Nephron progenitor cell (in vitro differentiated cells): ENCODE data around the gene ATF2.
A peak's percentile ranks its signal among the peaks of the same experiment; 100 is the strongest.

Source experiments
- DNase-seq: peaks from one replicate; pipeline ENCODE4 v3.0.0; 2021
- H3K27ac Mint-ChIP-seq: 2 replicates; pipeline ENCODE4 v1.8.0; 2021; ENCODE audit warnings: mild to moderate bottlenecking, moderate library complexity, mixed read lengths
- H3K27me3 Mint-ChIP-seq: 2 replicates; pipeline ENCODE4 v1.8.0; 2021; ENCODE audit warnings: mild to moderate bottlenecking, low read depth, mixed read lengths; ENCODE audit not compliant: poor library complexity
- H3K36me3 Mint-ChIP-seq: 2 replicates; pipeline ENCODE4 v1.8.0; 2021; ENCODE audit warnings: low read depth, mixed read lengths
- H3K4me1 Mint-ChIP-seq: 2 replicates; pipeline ENCODE4 v1.8.0; 2021; ENCODE audit warnings: mixed read lengths
- H3K4me3 Mint-ChIP-seq: 2 replicates; pipeline ENCODE4 v1.8.0; 2021; ENCODE audit warnings: mild to moderate bottlenecking, moderate library complexity, mixed read lengths
- H3K9me3 Mint-ChIP-seq: 2 replicates; pipeline ENCODE4 v1.8.0; 2021; ENCODE audit warnings: mild to moderate bottlenecking, moderate library complexity, mixed read lengths
- CTCF ChIP-seq: fragments of 200-600 bp; sonication (generic); IDR thresholded peaks from 2 replicates; pipeline ENCODE4 v1.5.0; 2021; ENCODE audit warnings: antibody characterized with exemption

The ATF2 gene

GRCh38 chr2:175180701-175181103 is 12.7 kb upstream of the ATF2 start:
- H3K27ac Mint-ChIP-seq, result peak overlapping the region; percentile 96
- peaks cover 8% of the 10 kb centered on the region for H3K9me3 Mint-ChIP-seq
- H3K36me3 Mint-ChIP-seq, result peaks cover 45% of the 10 kb centered on the region
- TF ChIP-seq CTCF, result no peak
- H3K4me3 Mint-ChIP-seq, result peak overlapping the region; percentile 94
- peaks cover 19% of the 10 kb centered on the region for H3K4me1 Mint-ChIP-seq
- peak; percentile 41 for DNase-seq
- H3K27me3 Mint-ChIP-seq, result peaks cover 7% of the 10 kb centered on the region

GRCh38 chr2:175176624-175177023 is 8.6 kb upstream of the ATF2 start:
- Mint-ChIP-seq H3K4me3 (no peak overlapping the region), H3K4me1 (peaks cover 14% of the 10 kb centered on the region), H3K27ac (no peak overlapping the region), H3K27me3 (no peaks in the 10 kb centered on the region), H3K36me3 (peaks cover 42% of the 10 kb centered on the region), H3K9me3 (peaks cover 2% of the 10 kb centered on the region)
- DNase-seq, result no peak
- TF ChIP-seq CTCF, result no peak

GRCh38 chr2:175175896-175176295 is 7.9 kb upstream of the ATF2 start:
- H3K36me3 Mint-ChIP-seq, result peaks cover 40% of the 10 kb centered on the region
- no peak overlapping the region for H3K4me3 Mint-ChIP-seq
- TF ChIP-seq CTCF, result no peak
- H3K27ac Mint-ChIP-seq, result no peak overlapping the region
- peaks cover 11% of the 10 kb centered on the region for H3K4me1 Mint-ChIP-seq
- H3K9me3 Mint-ChIP-seq, result no peaks in the 10 kb centered on the region
- no peak for DNase-seq
- no peaks in the 10 kb centered on the region for H3K27me3 Mint-ChIP-seq

- Mint-ChIP-seq H3K4me1 (peaks cover 5% of the 10 kb centered on the region), H3K9me3 (no peaks in the 10 kb centered on the region), H3K4me3 (no peak overlapping the region), H3K27me3 (no peaks in the 10 kb centered on the region), H3K36me3 (peaks cover 35% of the 10 kb centered on the region), H3K27ac (no peak overlapping the region)
- TF ChIP-seq CTCF, result no peak
- no peak for DNase-seq
Observed at GRCh38 chr2:175175320-175175719, 7.3 kb upstream of the ATF2 start.

- peaks cover 10% of the 10 kb centered on the region for H3K36me3 Mint-ChIP-seq
- no peaks in the 10 kb centered on the region for H3K9me3 Mint-ChIP-seq
- no peak overlapping the region for H3K4me3 Mint-ChIP-seq
- H3K4me1 Mint-ChIP-seq, result peaks cover 24% of the 10 kb centered on the region
- DNase-seq, result no peak
- no peak for TF ChIP-seq CTCF
- no peak overlapping the region for H3K27ac Mint-ChIP-seq
- no peaks in the 10 kb centered on the region for H3K27me3 Mint-ChIP-seq
Observed at GRCh38 chr2:175170659-175171304, 2.8 kb upstream of the ATF2 start.

GRCh38 chr2:175169191-175169590 is 1.2 kb upstream of the ATF2 start:
- H3K9me3 Mint-ChIP-seq, result peaks cover 4% of the 10 kb centered on the region
- TF ChIP-seq CTCF, result no peak
- no peak overlapping the region for H3K27ac Mint-ChIP-seq
- peaks cover 18% of the 10 kb centered on the region for H3K36me3 Mint-ChIP-seq
- peaks cover 32% of the 10 kb centered on the region for H3K4me1 Mint-ChIP-seq
- H3K4me3 Mint-ChIP-seq, result peak overlapping the region; percentile 97
- no peaks in the 10 kb centered on the region for H3K27me3 Mint-ChIP-seq
- DNase-seq, result no peak
